SK-N-SH treated with all-trans-retinoic acid at 6 μM for 48 hours (cell line): ENCODE results near the gene PHACTR2.

Experiments used
- ATAC-seq: fragments of 200-7000 bp; cut with Tn5 transposase; 3 replicates; pipeline ENCODE4 v1.9.1; 2020; ENCODE audit warnings: mild to moderate bottlenecking, moderate library complexity
- ARNTL ChIP-seq: fragments of 450-650 bp; formaldehyde crosslinking; IDR thresholded peaks from 2 replicates; pipeline ENCODE4 v1.5.0; 2020; ENCODE audit warnings: low read depth, mild to moderate bottlenecking, moderate library complexity, borderline replicate concordance
- BACH2 ChIP-seq: fragments of 250-450 bp; sonication (Bioruptor Pico); IDR thresholded peaks from 2 replicates; pipeline ENCODE4 v1.9.0; 2021; ENCODE audit warnings: mild to moderate bottlenecking, borderline replicate concordance
- CSDC2 ChIP-seq: fragments of 250-450 bp; sonication (Bioruptor Pico); IDR thresholded peaks from 2 replicates; pipeline ENCODE4 v1.5.0; 2020; ENCODE audit warnings: mild to moderate bottlenecking, moderate library complexity
- ESRRG ChIP-seq: fragments of 250-450 bp; sonication (Bioruptor Pico); IDR thresholded peaks from 2 replicates; pipeline ENCODE4 v1.6.1; 2021; ENCODE audit warnings: mild to moderate bottlenecking
- GLIS3 ChIP-seq: fragments of 250-450 bp; sonication (Bioruptor Pico); IDR thresholded peaks from 2 replicates; pipeline ENCODE4 v1.5.0; 2020; ENCODE audit warnings: mild to moderate bottlenecking, moderate library complexity
- ISL1 ChIP-seq: fragments of 250-450 bp; sonication (Bioruptor Pico); IDR thresholded peaks from 2 replicates; pipeline ENCODE4 v2.1.2; 2022; ENCODE audit warnings: mild to moderate bottlenecking, moderate library complexity
- OSR1 ChIP-seq: fragments of 250-450 bp; sonication (Bioruptor Pico); IDR thresholded peaks from 2 replicates; pipeline ENCODE4 v1.8.0; 2022; ENCODE audit warnings: moderate library complexity, mild to moderate bottlenecking, inconsistent platforms
- PPARA ChIP-seq: fragments of 250-450 bp; sonication (Bioruptor Pico); IDR thresholded peaks from 2 replicates; pipeline ENCODE4 v1.5.0; 2020; ENCODE audit warnings: mild to moderate bottlenecking, borderline replicate concordance
- RARB ChIP-seq: fragments of 250-450 bp; sonication (Bioruptor Pico); IDR thresholded peaks from 2 replicates; pipeline ENCODE4 v1.8.0; 2021; ENCODE audit warnings: mild to moderate bottlenecking, moderate library complexity
- TCF4 ChIP-seq: fragments of 250-450 bp; sonication (Bioruptor Pico); IDR thresholded peaks from 2 replicates; pipeline ENCODE4 v1.8.0; 2021; ENCODE audit warnings: mild to moderate bottlenecking, moderate library complexity, borderline replicate concordance
- TOX ChIP-seq: fragments of 250-450 bp; sonication (Bioruptor Pico); IDR thresholded peaks from 2 replicates; pipeline ENCODE4 v1.8.0; 2021; ENCODE audit warnings: mild to moderate bottlenecking, moderate library complexity, borderline replicate concordance
- TSHZ2 ChIP-seq: fragments of 250-450 bp; sonication (Bioruptor Pico); IDR thresholded peaks from 2 replicates; pipeline ENCODE4 v1.5.0; 2020; ENCODE audit warnings: mild to moderate bottlenecking, moderate library complexity
- ZC3H10 ChIP-seq: fragments of 250-450 bp; sonication (Bioruptor Pico); IDR thresholded peaks from 2 replicates; pipeline ENCODE4 v1.5.1; 2021; ENCODE audit warnings: mild to moderate bottlenecking, moderate library complexity
- ZFP30 ChIP-seq: fragments of 450-650 bp; formaldehyde crosslinking; IDR thresholded peaks from 2 replicates; pipeline ENCODE4 v1.5.0; 2022; ENCODE audit warnings: mild to moderate bottlenecking, moderate library complexity
- ZNF565 ChIP-seq: fragments of 450-650 bp; formaldehyde crosslinking; conservative IDR thresholded peaks from 2 replicates; pipeline ENCODE4 v1.5.0; 2020; ENCODE audit warnings: low read depth, mild to moderate bottlenecking, moderate library complexity
- ZNF70 ChIP-seq: fragments of 450-650 bp; formaldehyde crosslinking; IDR thresholded peaks from 2 replicates; pipeline ENCODE4 v1.5.0; 2020; ENCODE audit warnings: mild to moderate bottlenecking, moderate library complexity
- ZNF8 ChIP-seq: fragments of 450-650 bp; formaldehyde crosslinking; IDR thresholded peaks from 2 replicates; pipeline ENCODE4 v1.5.0; 2020; ENCODE audit warnings: mild to moderate bottlenecking, moderate library complexity
- TF ChIP-seq, protein P1 (sequence below): fragments of 250-450 bp; sonication (Bioruptor Pico); IDR thresholded peaks from 2 replicates; pipeline ENCODE4 v1.8.0; 2021; ENCODE audit warnings: low read depth, mild to moderate bottlenecking, moderate library complexity, borderline replicate concordance
- TF ChIP-seq, protein P2 (sequence below): fragments of 250-450 bp; sonication (Bioruptor Pico); IDR thresholded peaks from 2 replicates; pipeline ENCODE4 v1.5.1; 2021; ENCODE audit warnings: mild to moderate bottlenecking, moderate library complexity

The PHACTR2 gene

GRCh38 chr6:143750877-143751276 is 73.1 kb downstream of the PHACTR2 start (continued):
- TF ChIP-seq, protein P1, sequence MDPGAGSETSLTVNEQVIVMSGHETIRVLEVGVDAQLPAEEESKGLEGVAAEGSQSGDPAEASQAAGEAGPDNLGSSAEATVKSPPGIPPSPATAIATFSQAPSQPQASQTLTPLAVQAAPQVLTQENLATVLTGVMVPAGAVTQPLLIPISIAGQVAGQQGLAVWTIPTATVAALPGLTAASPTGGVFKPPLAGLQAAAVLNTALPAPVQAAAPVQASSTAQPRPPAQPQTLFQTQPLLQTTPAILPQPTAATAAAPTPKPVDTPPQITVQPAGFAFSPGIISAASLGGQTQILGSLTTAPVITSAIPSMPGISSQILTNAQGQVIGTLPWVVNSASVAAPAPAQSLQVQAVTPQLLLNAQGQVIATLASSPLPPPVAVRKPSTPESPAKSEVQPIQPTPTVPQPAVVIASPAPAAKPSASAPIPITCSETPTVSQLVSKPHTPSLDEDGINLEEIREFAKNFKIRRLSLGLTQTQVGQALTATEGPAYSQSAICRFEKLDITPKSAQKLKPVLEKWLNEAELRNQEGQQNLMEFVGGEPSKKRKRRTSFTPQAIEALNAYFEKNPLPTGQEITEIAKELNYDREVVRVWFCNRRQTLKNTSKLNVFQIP: no peak

DNA sequence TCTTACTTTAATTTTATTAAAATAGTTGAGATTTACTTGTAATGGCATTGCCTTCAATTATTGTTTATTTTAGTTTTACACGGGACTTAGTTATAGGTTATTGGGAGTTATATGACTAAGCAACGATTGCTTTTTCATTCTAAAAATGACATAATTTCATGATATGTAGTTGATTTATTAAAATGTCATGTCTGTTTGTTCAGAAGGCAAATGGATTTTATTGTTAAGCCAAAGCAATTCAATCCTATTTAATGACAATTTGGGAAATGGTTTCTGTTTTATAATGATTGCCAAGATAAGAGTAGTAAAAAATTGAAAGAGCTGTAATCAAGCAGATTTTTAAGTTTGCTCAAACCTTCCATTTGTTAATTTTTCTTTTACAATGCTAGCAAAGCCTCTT is 74.7 kb downstream of the PHACTR2 start:
- no peak for ATAC-seq
- TF ChIP-seq ZNF8 (no peak), ISL1 (CRISPR knock-in tag) (peak; percentile 68), ZC3H10 (CRISPR knock-in tag) (no peak), BACH2 (CRISPR knock-in tag) (no peak), RARB (CRISPR knock-in tag) (no peak)
- TF ChIP-seq, protein P2, sequence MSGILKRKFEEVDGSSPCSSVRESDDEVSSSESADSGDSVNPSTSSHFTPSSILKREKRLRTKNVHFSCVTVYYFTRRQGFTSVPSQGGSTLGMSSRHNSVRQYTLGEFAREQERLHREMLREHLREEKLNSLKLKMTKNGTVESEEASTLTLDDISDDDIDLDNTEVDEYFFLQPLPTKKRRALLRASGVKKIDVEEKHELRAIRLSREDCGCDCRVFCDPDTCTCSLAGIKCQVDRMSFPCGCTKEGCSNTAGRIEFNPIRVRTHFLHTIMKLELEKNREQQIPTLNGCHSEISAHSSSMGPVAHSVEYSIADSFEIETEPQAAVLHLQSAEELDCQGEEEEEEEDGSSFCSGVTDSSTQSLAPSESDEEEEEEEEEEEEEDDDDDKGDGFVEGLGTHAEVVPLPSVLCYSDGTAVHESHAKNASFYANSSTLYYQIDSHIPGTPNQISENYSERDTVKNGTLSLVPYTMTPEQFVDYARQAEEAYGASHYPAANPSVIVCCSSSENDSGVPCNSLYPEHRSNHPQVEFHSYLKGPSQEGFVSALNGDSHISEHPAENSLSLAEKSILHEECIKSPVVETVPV: no peak

DNA sequence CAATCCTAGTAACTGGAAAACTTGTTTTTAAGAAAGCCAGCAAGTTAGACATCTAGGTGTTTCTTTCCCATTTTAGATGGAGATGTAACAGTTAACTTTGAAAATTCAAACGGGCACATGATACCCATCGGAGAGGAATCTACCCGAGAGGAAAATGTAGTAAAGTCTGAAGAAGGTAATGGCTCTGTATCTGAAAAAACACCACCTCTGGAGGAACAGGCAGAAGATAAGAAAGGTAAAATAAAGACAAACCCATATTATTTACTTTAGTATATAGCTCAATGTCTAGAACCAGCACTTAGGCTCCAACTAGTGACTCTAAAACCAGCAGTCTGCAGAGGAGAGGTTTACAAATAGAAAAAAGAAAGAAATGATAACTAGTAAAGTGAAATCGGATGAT is 75.9 kb downstream of the PHACTR2 start:
- no peak for ATAC-seq
- TF ChIP-seq ESRRG (CRISPR knock-in tag): no peak
- TF ChIP-seq ARNTL: no peak
- TF ChIP-seq OSR1: no peak
- no peak for TF ChIP-seq GLIS3 (CRISPR knock-in tag)
- TF ChIP-seq, protein P2: no peak
- no peak for TF ChIP-seq ZNF70 (CRISPR knock-in tag)
- TF ChIP-seq ZC3H10 (CRISPR knock-in tag): no peak
- no peak for TF ChIP-seq ZFP30
- no peak for TF ChIP-seq ISL1 (CRISPR knock-in tag)
- TF ChIP-seq TCF4 (CRISPR knock-in tag): no peak
- TF ChIP-seq, protein P1: no peak
- TF ChIP-seq TOX (CRISPR knock-in tag): no peak
- no peak for TF ChIP-seq CSDC2 (CRISPR knock-in tag)
- no peak for TF ChIP-seq BACH2 (CRISPR knock-in tag)
- no peak for TF ChIP-seq ZNF565 (CRISPR knock-in tag)
- TF ChIP-seq TSHZ2 (CRISPR knock-in tag): no peak
- TF ChIP-seq RARB (CRISPR knock-in tag): no peak
- TF ChIP-seq, all 23 proteins: peak for 0

GRCh38 chr6:143754204-143754603 is 76.4 kb downstream of the PHACTR2 start:
- ATAC-seq: no peak

More at GRCh38 chr6:143754204-143754603, 76.4 kb downstream of the PHACTR2 start:
- TF ChIP-seq PPARA: no peak
- no peak for TF ChIP-seq GLIS3 (CRISPR knock-in tag)
- no peak for TF ChIP-seq CSDC2 (CRISPR knock-in tag)
- TF ChIP-seq ZNF565 (CRISPR knock-in tag): no peak
- TF ChIP-seq ZFP30: no peak
